ENCODE data around the gene ARID3B. TPM values are rescaled to one million over a fixed set of nuclear protein-coding genes. Genes with fewer than 3 reads are reported as not detected.

Gene ARID3B
- total and polyA plus RNA-seq, 2 of the 4 experiments (the other 2 are of a cell fraction) = 2.5 to 5.0 TPM

DNA sequence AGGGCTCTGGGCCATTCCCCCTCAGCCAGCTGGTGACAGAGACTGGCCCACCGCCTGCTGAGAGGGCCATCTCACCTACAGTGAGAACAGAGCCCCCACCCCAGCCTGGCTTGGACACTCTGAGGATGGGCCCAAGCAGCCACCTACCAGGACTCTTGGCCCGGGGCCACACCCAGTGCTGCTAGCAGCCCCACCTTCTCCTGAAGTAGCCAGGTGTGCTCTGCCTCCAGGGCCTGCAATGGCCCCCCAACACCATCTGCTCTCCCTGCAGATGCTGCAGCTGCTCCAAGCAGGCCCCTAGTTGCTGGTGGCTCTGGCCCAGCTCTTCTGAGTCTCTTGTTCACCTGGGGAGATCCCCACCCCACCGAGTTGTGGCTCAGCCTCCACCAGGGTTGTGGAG, 67.8 kb downstream of the ARID3B start:
- H3K14ac ChIP-seq (replicated peaks; ENCODE audit: low read depth, low read length) = no peak overlapping the region
- H4K91ac ChIP-seq (ENCODE audit: insufficient read depth, low read depth, low read length) = no peak overlapping the region
- no peaks in the 10 kb centered on the region for H3K79me1 ChIP-seq (ENCODE audit: low read depth in 1 of 2, low read length in 2 of 2)
- H3K27ac ChIP-seq (ENCODE audit: insufficient read depth, low read length) = no peak overlapping the region
- no peak overlapping the region for H3K9ac ChIP-seq (ENCODE audit: low read depth, low read length)
- no peak overlapping the region for H2BK15ac ChIP-seq (ENCODE audit: low read depth, low read length)
- H3K36me3 ChIP-seq (ENCODE audit: control insufficient read depth, insufficient read depth, low read length) = no peaks in the 10 kb centered on the region
- no peak overlapping the region for H2AK9ac ChIP-seq (replicated peaks; ENCODE audit: low read depth, low read length, poor library complexity)
- peaks cover 2% of the 10 kb centered on the region; the same call in 1 of the 2 replicates for H3K4me1 ChIP-seq (ENCODE audit: control insufficient read depth, insufficient read depth, low read length)
- H3K18ac ChIP-seq (ENCODE audit: low read depth, low read length) = no peak overlapping the region
- H3K9me3 ChIP-seq (ENCODE audit: control insufficient read depth, insufficient read depth, low read length) = no peaks in the 10 kb centered on the region
- no peak overlapping the region for H2AFZ ChIP-seq (replicated peaks; ENCODE audit: low read length, poor library complexity)
- WGBS, 2 experiments (ENCODE audit: extremely low coverage in 2 of 2, insufficient read length in 1 of 2) = 60% methylated on average over 1 of the region's 3 CpGs; no CpG with 5 or more reads in 1 of the 2 experiments
- intact Hi-C loops (cut with micrococcal nuclease) = no loop called here
- H3K9me1 ChIP-seq (ENCODE audit: insufficient read depth, low read length) = no peaks in the 10 kb centered on the region
- H3K4ac ChIP-seq (ENCODE audit: low read depth, low read length) = no peak overlapping the region
- no peak overlapping the region for H3K23ac ChIP-seq (ENCODE audit: low read depth, low read length)
- no peak overlapping the region for H2BK20ac ChIP-seq (ENCODE audit: low read depth, low read length)
- no peak overlapping the region for H3K4me2 ChIP-seq (ENCODE audit: low read depth, low read length)
- no peak overlapping the region for H3K56ac ChIP-seq (ENCODE audit: extremely low read depth, insufficient read depth, low read length)
- ATAC-seq (ENCODE audit: low read depth) (no peak), DNase-seq (no peak)
- H4K5ac ChIP-seq (ENCODE audit: low read depth, low read length) = no peak overlapping the region
- dilution Hi-C loops (cut with HindIII; ENCODE audit: low sequenced_read_pairs, unreplicated experiment) = no loop called here
- CTCF ChIA-PET = no interaction called here
- no peak for TF ChIP-seq MAFK (IDR thresholded peaks at IDR 0.05; ENCODE audit: low read depth, low read length)
- TF ChIP-seq POLR2A (IDR thresholded peaks at IDR 0.05; ENCODE audit: low read depth, low read length) = no peak
- TF ChIP-seq RFX5 (IDR thresholded peaks at IDR 0.05; ENCODE audit: low read depth, low read length) = no peak
- TF ChIP-seq, protein P1, sequence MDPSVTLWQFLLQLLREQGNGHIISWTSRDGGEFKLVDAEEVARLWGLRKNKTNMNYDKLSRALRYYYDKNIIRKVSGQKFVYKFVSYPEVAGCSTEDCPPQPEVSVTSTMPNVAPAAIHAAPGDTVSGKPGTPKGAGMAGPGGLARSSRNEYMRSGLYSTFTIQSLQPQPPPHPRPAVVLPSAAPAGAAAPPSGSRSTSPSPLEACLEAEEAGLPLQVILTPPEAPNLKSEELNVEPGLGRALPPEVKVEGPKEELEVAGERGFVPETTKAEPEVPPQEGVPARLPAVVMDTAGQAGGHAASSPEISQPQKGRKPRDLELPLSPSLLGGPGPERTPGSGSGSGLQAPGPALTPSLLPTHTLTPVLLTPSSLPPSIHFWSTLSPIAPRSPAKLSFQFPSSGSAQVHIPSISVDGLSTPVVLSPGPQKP (IDR thresholded peaks at IDR 0.05; ENCODE audit: borderline replicate concordance, low read depth, low read length) = no peak
- no peak for TF ChIP-seq RAD21 (IDR thresholded peaks at IDR 0.05; ENCODE audit: low read length)
- TF ChIP-seq FOS (IDR thresholded peaks at IDR 0.05; ENCODE audit: low read depth, low read length) = no peak
- TF ChIP-seq, protein P2, sequence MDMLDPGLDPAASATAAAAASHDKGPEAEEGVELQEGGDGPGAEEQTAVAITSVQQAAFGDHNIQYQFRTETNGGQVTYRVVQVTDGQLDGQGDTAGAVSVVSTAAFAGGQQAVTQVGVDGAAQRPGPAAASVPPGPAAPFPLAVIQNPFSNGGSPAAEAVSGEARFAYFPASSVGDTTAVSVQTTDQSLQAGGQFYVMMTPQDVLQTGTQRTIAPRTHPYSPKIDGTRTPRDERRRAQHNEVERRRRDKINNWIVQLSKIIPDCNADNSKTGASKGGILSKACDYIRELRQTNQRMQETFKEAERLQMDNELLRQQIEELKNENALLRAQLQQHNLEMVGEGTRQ (IDR thresholded peaks at IDR 0.05; ENCODE audit: low read depth, low read length) = no peak
- no peak for TF ChIP-seq MAZ (IDR thresholded peaks at IDR 0.05; ENCODE audit: borderline replicate concordance, low read depth, low read length)
- no peak for TF ChIP-seq MXI1 (IDR thresholded peaks at IDR 0.05; ENCODE audit: borderline replicate concordance, low read depth, low read length)
- no peak for TF ChIP-seq CHD1 (IDR thresholded peaks at IDR 0.05; ENCODE audit: low read depth, low read length)
- TF ChIP-seq CEBPB (IDR thresholded peaks at IDR 0.05; ENCODE audit: low read depth, low read length) = no peak
- TF ChIP-seq RCOR1 (IDR thresholded peaks at IDR 0.05; ENCODE audit: insufficient replicate concordance, low read length) = no peak
- H3K27me3 ChIP-seq (ENCODE audit: control insufficient read depth, insufficient read depth, low read length) = peaks cover 6% of the 10 kb centered on the region; the same call in 1 of the 2 replicates
- no peak overlapping the region for H2BK120ac ChIP-seq (ENCODE audit: low read depth, low read length)
- BruUV-seq (replicated peaks) = no TSS peak
- H4K8ac ChIP-seq (ENCODE audit: low read depth in 2 of 2, low read length in 2 of 2) = no peak overlapping the region
- POLR2A ChIA-PET (ENCODE audit: unreplicated experiment) = no interaction called here
- H3K4me3 ChIP-seq (ENCODE audit: insufficient read depth, low read depth, low read length) = no peak overlapping the region
- in situ Hi-C loops (cut with MboI; ENCODE audit: low sequenced_read_pairs) = no loop called here
- no peak overlapping the region for H2BK5ac ChIP-seq (ENCODE audit: low read depth, low read length, poor library complexity, severe bottlenecking)
- H4K20me1 ChIP-seq (ENCODE audit: insufficient read depth, low read length) = no peaks in the 10 kb centered on the region
- no peak overlapping the region for H2AK5ac ChIP-seq (ENCODE audit: low read depth, low read length)

All from IMR-90 (cell line).